ENCODE data around the gene ZBTB32. TPM values are rescaled to one million over a fixed set of nuclear protein-coding genes. Genes with fewer than 3 reads are reported as not detected.
"Not testable (repeated sequence)": the region's sequence is repeated elsewhere in the genome, so short reads cannot be mapped to it uniquely, and the experiment has no call there.

Gene ZBTB32
- total RNA-seq, 1 experiment from 2014 or later = not detected

DNA sequence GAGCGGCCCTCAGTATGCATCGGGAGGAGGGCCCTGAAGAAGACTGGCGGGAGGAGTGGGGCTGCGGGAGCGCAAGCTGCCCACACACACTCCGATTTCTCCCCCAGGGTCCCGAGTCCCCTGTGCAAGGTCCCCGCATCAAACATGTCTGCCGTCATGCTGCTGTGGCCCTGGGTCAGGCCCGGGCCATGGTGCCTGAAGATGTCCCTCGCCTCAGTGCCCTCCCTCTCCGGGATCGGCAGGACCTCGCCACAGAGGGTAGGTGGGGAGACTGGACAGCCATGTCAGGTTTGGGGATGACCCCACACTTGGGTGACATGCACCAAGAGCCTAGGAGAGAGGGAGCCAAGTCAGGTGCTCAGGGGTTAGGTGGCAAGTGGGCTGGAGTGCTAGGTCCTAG lies 18.1 kb downstream of the ZBTB32 start:
- DNase-seq = no peak
- H3K79me2 ChIP-seq (ENCODE audit: low read depth) = peaks cover 22% of the 10 kb centered on the region
- no peak overlapping the region for H2AFZ ChIP-seq
- peaks cover 14% of the 10 kb centered on the region for H4K20me1 ChIP-seq (ENCODE audit: insufficient read depth)
- intact Hi-C loops (cut with micrococcal nuclease; ENCODE audit: unreplicated experiment) = no loop called here
- H3K4me1 ChIP-seq (replicated peaks; ENCODE audit: insufficient read depth) = peaks cover 6% of the 10 kb centered on the region
- BruUV-seq (replicated peaks) = no TSS peak
- no peak overlapping the region for H3K27ac ChIP-seq
- TF ChIP-seq, protein P1, sequence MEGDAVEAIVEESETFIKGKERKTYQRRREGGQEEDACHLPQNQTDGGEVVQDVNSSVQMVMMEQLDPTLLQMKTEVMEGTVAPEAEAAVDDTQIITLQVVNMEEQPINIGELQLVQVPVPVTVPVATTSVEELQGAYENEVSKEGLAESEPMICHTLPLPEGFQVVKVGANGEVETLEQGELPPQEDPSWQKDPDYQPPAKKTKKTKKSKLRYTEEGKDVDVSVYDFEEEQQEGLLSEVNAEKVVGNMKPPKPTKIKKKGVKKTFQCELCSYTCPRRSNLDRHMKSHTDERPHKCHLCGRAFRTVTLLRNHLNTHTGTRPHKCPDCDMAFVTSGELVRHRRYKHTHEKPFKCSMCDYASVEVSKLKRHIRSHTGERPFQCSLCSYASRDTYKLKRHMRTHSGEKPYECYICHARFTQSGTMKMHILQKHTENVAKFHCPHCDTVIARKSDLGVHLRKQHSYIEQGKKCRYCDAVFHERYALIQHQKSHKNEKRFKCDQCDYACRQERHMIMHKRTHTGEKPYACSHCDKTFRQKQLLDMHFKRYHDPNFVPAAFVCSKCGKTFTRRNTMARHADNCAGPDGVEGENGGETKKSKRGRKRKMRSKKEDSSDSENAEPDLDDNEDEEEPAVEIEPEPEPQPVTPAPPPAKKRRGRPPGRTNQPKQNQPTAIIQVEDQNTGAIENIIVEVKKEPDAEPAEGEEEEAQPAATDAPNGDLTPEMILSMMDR (conservative IDR thresholded peaks at IDR 0.05) = no peak
- TF ChIP-seq EZH2 (IDR thresholded peaks at IDR 0.05; ENCODE audit: low read depth) = no peak
- H3K36me3 ChIP-seq (ENCODE audit: low read depth) = no peaks in the 10 kb centered on the region
- no peaks in the 10 kb centered on the region for H3K9me3 ChIP-seq (ENCODE audit: insufficient read depth, low read depth)
- H3K4me3 ChIP-seq = no peak overlapping the region
- H3F3A ChIP-seq (ENCODE audit: insufficient read depth, low read depth) = no peaks in the 10 kb centered on the region
- no peaks in the 10 kb centered on the region for H3K27me3 ChIP-seq (ENCODE audit: insufficient read depth, low read depth)
- no peaks in the 10 kb centered on the region for H3K9me2 ChIP-seq (ENCODE audit: insufficient read depth)
- no peak overlapping the region for H3K4me2 ChIP-seq
- CTCF ChIA-PET = no interaction called here
- POLR2A ChIA-PET (ENCODE audit: unreplicated experiment) = no interaction called here

GRCh38 chr19:35722897-35723296 lies 18.5 kb downstream of the ZBTB32 start:
- no peaks in the 10 kb centered on the region for H3K27me3 ChIP-seq (ENCODE audit: insufficient read depth, low read depth)
- H4K20me1 ChIP-seq (ENCODE audit: insufficient read depth) = peaks cover 14% of the 10 kb centered on the region
- no peak overlapping the region for H3K4me3 ChIP-seq
- no peaks in the 10 kb centered on the region for H3K9me3 ChIP-seq (ENCODE audit: insufficient read depth, low read depth)
- no peak for TF ChIP-seq EZH2 (IDR thresholded peaks at IDR 0.05; ENCODE audit: low read depth)
- TF ChIP-seq, protein P1 (conservative IDR thresholded peaks at IDR 0.05) = no peak
- DNase-seq = no peak
- no peak overlapping the region for H3K27ac ChIP-seq
- ChIA-PET CTCF (no interaction called here), POLR2A (ENCODE audit: unreplicated experiment) (no interaction called here)
- no peaks in the 10 kb centered on the region for H3K36me3 ChIP-seq (ENCODE audit: low read depth)
- H2AFZ ChIP-seq = no peak overlapping the region
- intact Hi-C loops (cut with micrococcal nuclease; ENCODE audit: unreplicated experiment) = no loop called here
- no peaks in the 10 kb centered on the region for H3F3A ChIP-seq (ENCODE audit: insufficient read depth, low read depth)
- no peaks in the 10 kb centered on the region for H3K9me2 ChIP-seq (ENCODE audit: insufficient read depth)
- H3K4me2 ChIP-seq = no peak overlapping the region
- peaks cover 22% of the 10 kb centered on the region for H3K79me2 ChIP-seq (ENCODE audit: low read depth)
- peaks cover 6% of the 10 kb centered on the region for H3K4me1 ChIP-seq (replicated peaks; ENCODE audit: insufficient read depth)
- BruUV-seq (replicated peaks) = no TSS peak

DNA sequence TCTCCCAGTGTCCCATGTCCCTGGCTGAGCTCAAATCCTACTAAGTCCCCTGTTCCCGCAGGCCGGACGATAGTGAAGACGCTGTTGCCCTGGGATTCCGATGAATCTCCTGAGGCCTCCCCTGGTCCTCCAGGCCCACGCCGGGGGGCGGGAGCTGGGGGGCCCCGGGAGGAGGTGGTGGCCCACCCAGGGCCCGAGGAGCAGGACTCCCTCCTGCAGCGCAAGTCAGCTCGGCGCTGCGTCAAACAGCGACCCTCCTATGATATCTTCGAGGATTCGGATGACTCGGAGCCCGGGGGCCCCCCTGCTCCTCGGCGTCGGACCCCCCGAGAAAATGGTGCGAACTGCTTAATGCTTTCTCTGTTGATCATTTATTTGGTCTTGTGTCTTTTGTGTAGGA lies 19.3 kb downstream of the ZBTB32 start:
- TF ChIP-seq EZH2 (IDR thresholded peaks at IDR 0.05; ENCODE audit: low read depth) = no peak
- TF ChIP-seq, protein P1 (conservative IDR thresholded peaks at IDR 0.05) = no peak
- no TSS peak for BruUV-seq (replicated peaks)
- H3K36me3 ChIP-seq (ENCODE audit: low read depth) = no peaks in the 10 kb centered on the region

GRCh38 chr19:35724132-35724531 lies 19.8 kb downstream of the ZBTB32 start:
- H3K27ac ChIP-seq; H3K4me2 ChIP-seq; H3K4me3 ChIP-seq; H3F3A ChIP-seq (ENCODE audit: insufficient read depth, low read depth); BruUV-seq (replicated peaks); H3K27me3 ChIP-seq (ENCODE audit: insufficient read depth, low read depth); H2AFZ ChIP-seq; H3K9me3 ChIP-seq (ENCODE audit: insufficient read depth, low read depth); H3K36me3 ChIP-seq (ENCODE audit: low read depth); DNase-seq; H3K9me2 ChIP-seq (ENCODE audit: insufficient read depth); H4K20me1 ChIP-seq (ENCODE audit: insufficient read depth); POLR2A ChIA-PET (ENCODE audit: unreplicated experiment); H3K4me1 ChIP-seq (replicated peaks; ENCODE audit: insufficient read depth); CTCF ChIA-PET; intact Hi-C loops (cut with micrococcal nuclease; ENCODE audit: unreplicated experiment): not testable (repeated sequence)
- peaks cover 12% of the 10 kb centered on the region for H3K79me2 ChIP-seq (ENCODE audit: low read depth)

More for the DNA sequence above, 19.3 kb downstream of the ZBTB32 start:
- CTCF ChIA-PET = no interaction called here
- Histone ChIP-seq H3K27me3 (ENCODE audit: insufficient read depth, low read depth) (no peaks in the 10 kb centered on the region), H4K20me1 (ENCODE audit: insufficient read depth) (peaks cover 11% of the 10 kb centered on the region), H3K27ac (no peak overlapping the region), H3F3A (ENCODE audit: insufficient read depth, low read depth) (no peaks in the 10 kb centered on the region), H3K4me2 (no peak overlapping the region), H2AFZ (no peak overlapping the region), H3K9me3 (ENCODE audit: insufficient read depth, low read depth) (no peaks in the 10 kb centered on the region), H3K4me1 (replicated peaks; ENCODE audit: insufficient read depth) (peaks cover 6% of the 10 kb centered on the region), H3K4me3 (no peak overlapping the region), H3K9me2 (ENCODE audit: insufficient read depth) (no peaks in the 10 kb centered on the region), H3K79me2 (ENCODE audit: low read depth) (peaks cover 16% of the 10 kb centered on the region)
- intact Hi-C loops (cut with micrococcal nuclease; ENCODE audit: unreplicated experiment) = no loop called here
- POLR2A ChIA-PET (ENCODE audit: unreplicated experiment) = interaction anchor here (0.6 kb wide), 1 partner anchor 159 kb away, joined by 3 read pairs; no protein-coding TSS in a partner anchor
- no peak for DNase-seq
